ENCODE measurements around the gene TMEM171.

The TMEM171 gene

DNA sequence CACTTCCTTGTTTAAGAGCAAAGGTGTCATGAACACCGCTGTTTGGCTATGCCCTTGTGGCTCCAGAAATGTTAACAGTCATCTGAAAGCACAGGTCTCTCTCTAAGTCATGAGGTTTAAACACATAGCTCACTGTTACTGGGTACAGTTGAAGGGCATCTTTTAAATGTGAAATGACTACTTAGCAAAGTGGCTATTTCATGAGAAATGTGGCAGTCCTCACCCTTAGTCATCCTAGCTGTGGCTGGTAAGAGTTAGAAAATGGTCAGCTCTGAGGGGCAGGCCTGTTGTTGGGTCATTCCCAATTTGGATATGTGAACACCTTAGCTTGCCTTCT lies 24.2 kb upstream of the TMEM171 start:
- no peak for DNase-seq (ENCODE audit: extremely low spot score)
- ChIA-PET CTCF (no interaction called here), POLR2A (no interaction called here)
- TF ChIP-seq CTCF (IDR thresholded peaks at IDR 0.05; ENCODE audit: control extremely low read depth, extremely low read depth, low read depth, missing control alignments), result no peak

DNA sequence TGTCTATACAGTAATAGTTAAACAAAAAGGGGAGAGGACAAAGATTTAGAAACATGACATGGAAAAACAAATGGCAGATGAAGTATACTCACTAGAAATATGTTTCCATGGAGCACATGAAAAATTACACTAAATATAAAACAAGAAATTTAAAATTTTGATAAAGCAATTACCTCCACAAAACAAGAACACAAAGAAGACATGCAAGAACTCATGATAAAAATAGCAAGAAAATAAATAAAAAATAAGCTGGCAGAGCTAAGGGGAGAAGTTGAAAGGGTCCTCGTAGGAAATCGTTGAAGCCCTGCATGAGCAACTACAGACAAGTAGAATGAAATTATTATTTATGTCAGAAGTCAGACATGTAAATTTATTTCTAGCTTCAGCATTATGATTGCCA lies 22.6 kb upstream of the TMEM171 start:
- TF ChIP-seq CTCF (IDR thresholded peaks at IDR 0.05; ENCODE audit: control extremely low read depth, extremely low read depth, low read depth, missing control alignments), result no peak
- no peak for DNase-seq (ENCODE audit: extremely low spot score)
- ChIA-PET CTCF (interaction anchor here (1.3 kb wide), 1 partner anchor 14 kb away, joined by 3 read pairs; no protein-coding TSS in a partner anchor), POLR2A (no interaction called here)

GRCh38 chr5:73100109-73100508 lies 20.3 kb upstream of the TMEM171 start:
- TF ChIP-seq CTCF (IDR thresholded peaks at IDR 0.05; ENCODE audit: control extremely low read depth, extremely low read depth, low read depth, missing control alignments), result no peak
- ChIA-PET POLR2A (no interaction called here), CTCF (no interaction called here)
- no peak for DNase-seq (ENCODE audit: extremely low spot score)

DNA sequence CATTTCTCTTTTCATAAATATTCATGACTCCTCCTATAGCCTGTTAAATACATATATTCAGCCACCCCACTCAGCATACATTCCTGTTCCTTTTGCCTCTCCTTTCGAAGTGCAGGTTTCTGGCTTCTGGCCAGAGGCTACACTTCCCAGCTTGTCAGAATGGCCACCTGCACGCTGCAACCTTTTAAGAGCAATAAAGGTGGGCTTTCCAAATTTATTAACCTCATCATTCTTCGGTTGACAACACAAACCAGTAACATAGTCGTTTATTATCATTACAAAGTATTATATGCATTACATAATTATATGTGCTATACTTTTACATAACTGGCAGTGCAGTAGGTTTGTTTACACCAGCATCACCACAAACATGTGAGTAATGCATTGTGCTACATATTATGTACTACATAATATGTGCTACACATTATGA lies 16.5 kb upstream of the TMEM171 start:
- no peak for TF ChIP-seq CTCF (IDR thresholded peaks at IDR 0.05; ENCODE audit: control extremely low read depth, extremely low read depth, low read depth, missing control alignments)
- POLR2A ChIA-PET, result no interaction called here
- no peak for DNase-seq (ENCODE audit: extremely low spot score)
- CTCF ChIA-PET, result interaction anchor here (0.8 kb wide), 1 partner anchor 16 kb away, joined by 3 read pairs; no protein-coding TSS in a partner anchor

DNA sequence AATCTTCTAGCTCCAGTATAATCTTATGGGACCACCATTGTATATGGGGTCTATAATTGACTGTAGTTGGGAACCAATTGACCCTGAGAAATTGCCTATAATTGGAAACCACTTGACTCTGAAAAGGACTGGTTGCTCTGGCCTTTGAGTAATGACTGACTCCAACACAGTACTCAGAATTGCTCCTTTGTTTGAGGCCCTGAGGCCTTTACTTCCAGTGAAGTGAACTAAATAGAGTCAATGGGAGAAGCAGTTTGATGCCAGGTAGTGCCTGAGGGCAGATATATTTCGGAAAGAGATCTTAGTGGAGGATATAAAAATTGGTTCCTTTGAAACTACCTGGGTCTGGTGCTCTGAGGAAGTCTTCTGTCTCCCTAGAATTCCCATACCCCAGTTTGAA lies 16.0 kb upstream of the TMEM171 start:
- no peak for TF ChIP-seq CTCF (IDR thresholded peaks at IDR 0.05; ENCODE audit: control extremely low read depth, extremely low read depth, low read depth, missing control alignments)
- ChIA-PET POLR2A (no interaction called here), CTCF (interaction anchor here (0.8 kb wide), 1 partner anchor 17 kb away, joined by 3 read pairs; no protein-coding TSS in a partner anchor)
- DNase-seq (ENCODE audit: extremely low spot score), result no peak

DNA sequence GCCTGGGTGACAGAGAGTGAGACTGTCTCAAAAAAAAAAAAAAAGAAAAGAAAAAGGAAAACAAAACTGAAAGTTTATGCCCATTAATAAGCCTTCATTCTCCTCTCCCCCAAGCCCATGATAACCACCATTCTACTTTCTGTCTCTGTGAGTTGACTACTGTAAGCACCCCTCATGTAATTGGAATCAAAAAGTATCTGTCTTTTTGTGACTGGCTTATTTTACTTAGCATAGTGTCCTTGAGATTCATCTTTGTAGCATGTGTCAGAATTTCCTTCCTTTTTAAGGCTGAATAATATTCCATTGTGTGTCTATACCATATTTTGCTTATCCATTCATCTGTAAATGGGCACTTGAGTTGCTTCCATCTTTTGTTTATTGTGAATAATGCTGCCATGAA lies 14.0 kb upstream of the TMEM171 start:
- no peak for TF ChIP-seq CTCF (IDR thresholded peaks at IDR 0.05; ENCODE audit: control extremely low read depth, extremely low read depth, low read depth, missing control alignments)
- CTCF ChIA-PET, result no interaction called here
- DNase-seq (ENCODE audit: extremely low spot score), result no peak
- POLR2A ChIA-PET, result no interaction called here

DNA sequence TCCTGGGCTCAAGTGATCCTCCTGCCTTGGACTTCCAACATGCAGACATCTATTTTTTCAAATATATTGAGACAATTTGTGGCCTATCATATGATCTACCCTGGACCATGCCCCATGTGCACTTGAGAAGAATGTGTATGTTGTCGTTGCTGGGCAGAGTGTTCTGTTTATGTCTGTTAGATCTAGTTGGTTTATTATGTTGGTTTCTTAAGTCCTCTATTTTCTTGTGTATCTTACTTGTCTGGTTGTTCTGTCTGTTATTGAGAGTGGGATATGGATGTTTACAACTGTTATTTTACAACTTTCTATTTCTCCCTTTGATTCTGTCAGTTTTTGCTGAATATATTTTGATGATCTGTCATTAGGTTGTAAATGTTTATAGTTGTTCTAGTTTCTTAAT lies 10.2 kb upstream of the TMEM171 start:
- DNase-seq (ENCODE audit: extremely low spot score), result no peak
- no peak for TF ChIP-seq CTCF (IDR thresholded peaks at IDR 0.05; ENCODE audit: control extremely low read depth, extremely low read depth, low read depth, missing control alignments)
- ChIA-PET CTCF (no interaction called here), POLR2A (no interaction called here)

Data from GM10248 (cell line).